Renal pelvis (tissue), 4 donors: ENCODE measurements around the gene PPARD. TPM values are rescaled to one million over a fixed set of nuclear protein-coding genes. Genes with fewer than 3 reads are reported as not detected.
A peak's percentile ranks its signal among the peaks of the same experiment; 100 is the strongest.
"Not testable (repeated sequence)": the region's sequence is repeated elsewhere in the genome, so short reads cannot be mapped to it uniquely, and the experiment has no call there.

ENCODE experiments used
- DNase-seq: peaks from one replicate; pipeline ENCODE4 v3.0.0-alpha.2; 2013
- polyA plus RNA-seq, 3 donors: library from polyadenylated mRNA; unstranded; fragments of 120-200 nt; gene quantifications; one replicate each; pipeline ENCODE4 v1.2.1, GENCODE V29; 2013; ENCODE audit not compliant: insufficient read length in 3 of 3

Gene PPARD
- polyA plus RNA-seq, 3 donors = 25.8 to 28.7 (median 27.8) TPM

GRCh38 chr6:35310265-35310831, 32.0 kb upstream of the PPARD start:
- no peak for DNase-seq

GRCh38 chr6:35311390-35312075, 30.8 kb upstream of the PPARD start:
- no peak for DNase-seq

- no peak for DNase-seq
Measured at GRCh38 chr6:35312076-35312800, 30.1 kb upstream of the PPARD start.

GRCh38 chr6:35312807-35313206, 29.6 kb upstream of the PPARD start:
- DNase-seq = no peak

GRCh38 chr6:35317483-35318195, 24.7 kb upstream of the PPARD start:
- no peak for DNase-seq

GRCh38 chr6:35318196-35319171, 23.9 kb upstream of the PPARD start:
- DNase-seq = peak; percentile 82

GRCh38 chr6:35319346-35320030, 22.9 kb upstream of the PPARD start:
- DNase-seq = no peak

GRCh38 chr6:35320031-35320410, 22.3 kb upstream of the PPARD start:
- DNase-seq = no peak

GRCh38 chr6:35321091-35321490, 21.3 kb upstream of the PPARD start:
- no peak for DNase-seq

GRCh38 chr6:35327349-35328027, 14.9 kb upstream of the PPARD start:
- no peak for DNase-seq

- DNase-seq = no peak
Measured at GRCh38 chr6:35328108-35328723, 14.1 kb upstream of the PPARD start.

- DNase-seq = not testable (repeated sequence)
Measured at GRCh38 chr6:35328965-35329364, 13.4 kb upstream of the PPARD start.

- no peak for DNase-seq
Measured at GRCh38 chr6:35330541-35331119, 11.7 kb upstream of the PPARD start.

GRCh38 chr6:35332074-35332887, 10.1 kb upstream of the PPARD start:
- DNase-seq = not testable (repeated sequence)

GRCh38 chr6:35341557-35341956, 801 bp upstream of the PPARD start:
- no peak for DNase-seq

- no peak for DNase-seq
Measured at GRCh38 chr6:35343092-35343834, 905 bp downstream of the PPARD start.

- DNase-seq = no peak
Measured at GRCh38 chr6:35343835-35344550, 1.6 kb downstream of the PPARD start.
